ENCODE measurements around the gene CCDC124.

- TF ChIP-seq CTCF (IDR thresholded peaks at IDR 0.05 in 2 of 3, conservative IDR thresholded peaks at IDR 0.05 in 1 of 3; ENCODE audit: control insufficient read depth in 2 of 3, extremely low read depth in 1 of 3, insufficient read depth in 1 of 3, low read depth in 3 of 3, low read length in 3 of 3) = no peak
- TF ChIP-seq FOS (IDR thresholded peaks at IDR 0.05; ENCODE audit: borderline replicate concordance, extremely low read depth, insufficient read length) = no peak
Measured at GRCh38 chr19:17910791-17911360, 21.9 kb upstream of the CCDC124 start.
